GM06990 (cell line): Measurements from ENCODE around the gene DOK6.

Experiments used
- DNase-seq: peaks from one replicate; pipeline ENCODE4 v3.0.0-alpha.2; 2011; ENCODE audit not compliant: insufficient read length; ENCODE audit errors: extremely low read depth
- H3K27me3 ChIP-seq: replicated peaks from 2 replicates; pipeline ENCODE4 v1.6.0; 2011; ENCODE audit warnings: low read length; ENCODE audit not compliant: control insufficient read depth, insufficient read depth
- H3K36me3 ChIP-seq: 2 replicates; pipeline ENCODE4 v1.5.1; 2011; ENCODE audit warnings: low read length; ENCODE audit not compliant: control insufficient read depth, insufficient read depth
- H3K4me3 ChIP-seq: replicated peaks from 2 replicates; pipeline ENCODE4 v1.5.1; 2011; ENCODE audit warnings: low read depth, mild to moderate bottlenecking, control low read depth, low read length
- TF ChIP-seq, protein P1 (sequence below): IDR thresholded peaks from 2 replicates; pipeline ENCODE4 v1.5.1; 2011; ENCODE audit warnings: low read length, control low read depth, mild to moderate bottlenecking, inconsistent platforms; ENCODE audit not compliant: insufficient read depth, poor library complexity, severe bottlenecking

The DOK6 gene

DNA sequence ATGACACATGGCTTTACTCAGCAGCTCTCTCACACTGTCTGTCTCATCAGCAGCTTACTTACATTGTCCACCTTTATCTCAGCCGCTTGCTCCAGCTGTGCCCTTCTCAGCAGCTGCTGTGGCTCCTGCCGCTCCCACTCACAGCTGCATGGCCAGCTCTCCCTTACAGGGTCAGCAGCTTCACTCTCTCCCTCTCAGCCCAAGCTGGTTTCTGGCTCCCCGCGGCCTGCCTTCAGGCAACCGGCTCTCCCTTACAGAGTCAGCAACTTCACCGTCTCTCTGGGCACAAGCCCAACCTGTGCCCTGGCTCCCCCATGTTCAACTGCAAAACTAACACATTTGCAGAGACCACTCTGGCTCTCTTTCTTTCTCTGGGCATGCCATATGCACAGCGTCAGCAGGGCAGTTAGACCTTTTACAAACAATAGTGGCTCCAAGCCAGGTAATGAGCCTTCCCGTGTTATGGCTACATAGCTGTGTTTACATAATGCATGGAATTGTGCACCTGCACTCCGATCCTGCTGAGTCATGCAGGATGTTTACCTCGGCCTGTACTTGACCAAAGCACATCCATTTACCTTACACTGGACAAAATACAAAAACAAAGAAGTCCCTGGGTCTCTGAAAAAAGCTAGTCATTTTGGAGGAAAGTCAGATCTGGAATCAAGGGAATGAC lies 167.3 kb downstream of the DOK6 start:
- no peak overlapping the region for H3K4me3 ChIP-seq
- TF ChIP-seq, protein P1, sequence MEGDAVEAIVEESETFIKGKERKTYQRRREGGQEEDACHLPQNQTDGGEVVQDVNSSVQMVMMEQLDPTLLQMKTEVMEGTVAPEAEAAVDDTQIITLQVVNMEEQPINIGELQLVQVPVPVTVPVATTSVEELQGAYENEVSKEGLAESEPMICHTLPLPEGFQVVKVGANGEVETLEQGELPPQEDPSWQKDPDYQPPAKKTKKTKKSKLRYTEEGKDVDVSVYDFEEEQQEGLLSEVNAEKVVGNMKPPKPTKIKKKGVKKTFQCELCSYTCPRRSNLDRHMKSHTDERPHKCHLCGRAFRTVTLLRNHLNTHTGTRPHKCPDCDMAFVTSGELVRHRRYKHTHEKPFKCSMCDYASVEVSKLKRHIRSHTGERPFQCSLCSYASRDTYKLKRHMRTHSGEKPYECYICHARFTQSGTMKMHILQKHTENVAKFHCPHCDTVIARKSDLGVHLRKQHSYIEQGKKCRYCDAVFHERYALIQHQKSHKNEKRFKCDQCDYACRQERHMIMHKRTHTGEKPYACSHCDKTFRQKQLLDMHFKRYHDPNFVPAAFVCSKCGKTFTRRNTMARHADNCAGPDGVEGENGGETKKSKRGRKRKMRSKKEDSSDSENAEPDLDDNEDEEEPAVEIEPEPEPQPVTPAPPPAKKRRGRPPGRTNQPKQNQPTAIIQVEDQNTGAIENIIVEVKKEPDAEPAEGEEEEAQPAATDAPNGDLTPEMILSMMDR, result no peak
- H3K27me3 ChIP-seq, result no peaks in the 10 kb centered on the region
- DNase-seq, result no peak
- H3K36me3 ChIP-seq, result no peaks in the 10 kb centered on the region

DNA sequence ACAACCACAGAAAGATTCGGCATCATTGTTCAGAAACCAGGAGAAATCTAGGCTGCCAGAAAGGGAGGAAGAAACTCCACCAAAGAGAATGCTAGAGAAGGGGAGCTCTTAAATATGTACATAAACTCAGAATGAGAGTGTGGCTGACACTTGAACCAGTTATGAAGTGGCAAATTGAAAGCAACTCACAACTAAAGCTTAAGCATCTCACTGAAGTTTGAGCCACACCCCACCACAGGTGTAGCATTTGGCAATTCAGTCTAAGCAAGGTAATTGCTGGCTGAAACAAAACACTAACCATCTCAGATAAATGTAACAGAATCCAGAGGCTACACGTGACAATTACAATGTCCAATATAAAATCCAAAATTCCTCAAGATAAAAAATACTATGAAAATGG lies 168.4 kb downstream of the DOK6 start:
- TF ChIP-seq, protein P1, result no peak
- no peaks in the 10 kb centered on the region for H3K36me3 ChIP-seq
- DNase-seq, result no peak
- no peaks in the 10 kb centered on the region for H3K27me3 ChIP-seq
- H3K4me3 ChIP-seq, result no peak overlapping the region

DNA sequence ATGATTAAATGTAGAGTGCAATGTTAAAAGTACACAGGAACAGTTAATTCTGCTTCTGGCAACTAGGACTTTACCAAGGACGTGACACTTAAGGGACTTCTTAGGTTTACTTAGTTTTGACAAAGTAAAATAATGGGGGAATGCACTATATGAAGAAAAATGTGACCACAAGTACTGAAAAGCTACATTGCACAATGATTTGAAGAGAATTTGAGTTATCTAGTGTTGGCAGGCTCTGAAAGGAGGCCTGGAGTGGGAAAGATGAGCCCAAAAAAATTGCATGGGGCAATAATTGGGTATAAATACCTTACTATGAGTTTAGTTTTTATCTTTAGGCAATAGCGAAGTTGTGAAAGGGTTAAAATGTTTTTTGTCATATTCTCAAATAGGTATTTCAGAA lies 173.7 kb downstream of the DOK6 start:
- Histone ChIP-seq H3K27me3 (no peaks in the 10 kb centered on the region), H3K4me3 (no peak overlapping the region), H3K36me3 (no peaks in the 10 kb centered on the region)
- DNase-seq, result no peak
- TF ChIP-seq, protein P1, result no peak

DNA sequence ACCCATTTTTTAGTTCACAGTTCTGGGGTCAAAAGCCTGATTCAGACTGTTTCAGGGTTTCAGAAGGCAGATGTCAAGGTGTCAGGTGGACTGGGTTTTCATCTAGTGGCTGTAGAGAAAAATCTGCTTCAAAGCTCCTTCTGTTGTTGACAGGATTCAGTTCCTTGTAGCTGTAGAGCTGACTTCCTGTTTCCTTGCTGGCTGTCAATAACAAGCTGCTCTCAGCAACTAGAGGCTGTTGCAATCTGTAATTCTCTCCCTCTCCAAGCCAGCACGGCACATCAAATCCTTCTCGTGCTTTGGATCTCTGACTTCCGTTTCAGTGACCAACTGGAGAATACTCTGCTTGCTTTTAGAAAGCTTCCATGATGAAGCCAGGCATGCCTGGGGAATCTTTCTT lies 179.4 kb downstream of the DOK6 start:
- Histone ChIP-seq H3K27me3 (no peaks in the 10 kb centered on the region), H3K4me3 (no peak overlapping the region), H3K36me3 (no peaks in the 10 kb centered on the region)
- TF ChIP-seq, protein P1, result no peak
- no peak for DNase-seq

DNA sequence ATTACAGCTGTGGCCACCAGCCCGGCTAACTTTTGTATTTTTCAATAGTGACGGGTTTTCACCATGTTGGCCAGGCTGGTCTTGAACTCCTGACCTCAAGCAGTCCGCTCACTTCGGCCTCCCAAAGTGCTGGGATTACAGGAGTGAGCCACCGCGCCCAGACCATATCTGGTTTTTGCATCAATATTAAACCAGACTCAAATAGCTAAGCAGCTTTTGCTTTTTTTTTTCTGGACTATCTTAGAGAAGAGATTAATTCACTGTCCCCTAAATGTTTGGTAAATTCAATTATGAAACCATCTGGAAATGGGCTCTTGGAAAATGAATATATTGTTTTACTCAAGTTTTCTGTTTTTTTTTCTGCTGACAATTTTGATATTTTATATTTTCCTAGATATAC lies 183.7 kb downstream of the DOK6 start:
- Histone ChIP-seq H3K4me3 (no peak overlapping the region), H3K36me3 (no peaks in the 10 kb centered on the region), H3K27me3 (no peaks in the 10 kb centered on the region; the same call in 1 of the 2 replicates)
- TF ChIP-seq, protein P1, result no peak
- DNase-seq, result no peak

DNA sequence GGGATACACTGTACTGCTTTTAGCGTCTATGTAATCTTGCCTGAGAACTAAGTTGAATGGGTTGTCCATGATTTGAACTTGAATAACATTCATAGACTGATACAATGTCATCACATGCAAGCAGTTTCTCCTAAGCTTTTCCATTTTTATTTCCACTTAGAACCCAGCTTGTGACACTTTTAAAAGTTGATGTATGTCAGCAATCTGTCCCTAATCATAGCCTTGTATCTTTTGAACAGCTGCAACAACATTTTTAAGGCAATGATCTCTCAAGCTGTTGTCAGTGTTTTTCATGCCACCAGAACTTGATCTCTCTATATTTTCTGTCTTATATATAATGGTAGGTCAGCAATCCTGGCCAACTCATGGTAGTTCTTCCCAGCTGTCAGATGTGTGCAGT lies 185.0 kb downstream of the DOK6 start:
- Histone ChIP-seq H3K4me3 (no peak overlapping the region), H3K36me3 (no peaks in the 10 kb centered on the region), H3K27me3 (no peaks in the 10 kb centered on the region; the same call in 1 of the 2 replicates)
- DNase-seq, result no peak
- TF ChIP-seq, protein P1, result no peak
